ENCODE measurements around the gene THOP1. TPM values are rescaled to one million over a fixed set of nuclear protein-coding genes. Genes with fewer than 3 reads are reported as not detected.

The THOP1 gene
- polyA plus RNA-seq, 3 donors, result 13.4 to 17.6 (median 14.6) TPM

DNA sequence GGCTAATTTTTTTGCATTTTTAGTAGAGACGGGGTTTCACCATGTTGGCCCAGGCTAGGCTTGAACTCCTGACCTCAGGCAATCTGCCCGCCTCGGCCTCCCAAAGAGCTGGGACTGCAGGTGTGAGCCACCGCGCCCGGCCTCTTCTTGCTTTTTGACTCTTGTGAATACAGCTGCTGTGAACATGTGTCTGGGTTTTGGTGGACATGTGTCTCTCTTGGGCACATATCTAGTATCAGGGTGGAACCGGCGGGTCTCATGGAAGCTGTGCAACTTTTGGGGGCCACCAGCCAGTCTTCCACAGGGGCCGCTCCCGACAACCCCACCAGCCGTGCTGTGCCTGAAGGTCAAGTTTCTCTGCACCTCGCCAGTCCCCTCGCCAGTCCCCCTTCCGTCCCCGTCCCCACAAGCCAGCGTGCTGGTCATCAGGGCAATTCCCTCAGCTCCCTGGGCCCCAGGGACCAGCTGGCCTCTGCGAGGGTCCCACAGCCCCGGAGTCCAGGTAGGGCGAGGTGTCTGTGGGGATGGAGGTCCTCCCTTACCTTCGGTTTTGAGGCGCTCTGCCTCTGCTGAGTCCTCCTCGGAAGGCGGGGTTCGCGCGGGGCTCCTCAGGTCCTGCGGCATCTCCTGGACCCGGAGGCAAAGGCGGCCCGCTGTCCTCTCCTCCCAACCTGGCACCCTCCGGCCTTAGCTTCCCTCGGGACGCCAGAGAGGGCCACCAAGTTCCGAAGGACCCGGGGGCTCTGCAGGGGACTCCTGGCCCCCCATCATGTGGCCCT is 18.5 kb upstream of the THOP1 start:
- peaks cover 28% of the 10 kb centered on the region for H3K79me2 ChIP-seq (ENCODE audit: insufficient read depth, low read length)
- H3K4me1 ChIP-seq (ENCODE audit: control insufficient read depth in 1 of 2, insufficient read depth in 2 of 2, low read length in 2 of 2), result peaks cover 14 to 15% of the 10 kb centered on the region in 2 donors
- 95% methylated on average over 24 of the region's 35 CpGs for WGBS (ENCODE audit: insufficient coverage)
- H3K36me3 ChIP-seq (replicated peaks in 1 of 2; ENCODE audit: control insufficient read depth in 1 of 2, insufficient read depth in 2 of 2, low read length in 2 of 2), result peaks cover 69 to 75% of the 10 kb centered on the region in 2 donors
- H3K4me3 ChIP-seq (replicated peaks in 1 of 3; ENCODE audit: low read depth in 2 of 3, low read length in 3 of 3), result no peak overlapping the region
- Mint-ChIP-seq H3K27me3 (ENCODE audit: low read depth in 3 of 3) (no peaks in the 10 kb centered on the region), H3K36me3 (peaks cover 41 to 66% of the 10 kb centered on the region in 2 donors), H3K27ac (no peak overlapping the region), H3K9me3 (peaks cover 0 to 2% (median 0%) of the 10 kb centered on the region in 7 donors), H3K4me3 (no peak overlapping the region), H3K4me1 (peaks cover 12% of the 10 kb centered on the region)
- no peak overlapping the region for H3K27ac ChIP-seq (ENCODE audit: low read depth in 1 of 2, low read length in 2 of 2)
- no peak for DNase-seq
- TF ChIP-seq, protein P1, sequence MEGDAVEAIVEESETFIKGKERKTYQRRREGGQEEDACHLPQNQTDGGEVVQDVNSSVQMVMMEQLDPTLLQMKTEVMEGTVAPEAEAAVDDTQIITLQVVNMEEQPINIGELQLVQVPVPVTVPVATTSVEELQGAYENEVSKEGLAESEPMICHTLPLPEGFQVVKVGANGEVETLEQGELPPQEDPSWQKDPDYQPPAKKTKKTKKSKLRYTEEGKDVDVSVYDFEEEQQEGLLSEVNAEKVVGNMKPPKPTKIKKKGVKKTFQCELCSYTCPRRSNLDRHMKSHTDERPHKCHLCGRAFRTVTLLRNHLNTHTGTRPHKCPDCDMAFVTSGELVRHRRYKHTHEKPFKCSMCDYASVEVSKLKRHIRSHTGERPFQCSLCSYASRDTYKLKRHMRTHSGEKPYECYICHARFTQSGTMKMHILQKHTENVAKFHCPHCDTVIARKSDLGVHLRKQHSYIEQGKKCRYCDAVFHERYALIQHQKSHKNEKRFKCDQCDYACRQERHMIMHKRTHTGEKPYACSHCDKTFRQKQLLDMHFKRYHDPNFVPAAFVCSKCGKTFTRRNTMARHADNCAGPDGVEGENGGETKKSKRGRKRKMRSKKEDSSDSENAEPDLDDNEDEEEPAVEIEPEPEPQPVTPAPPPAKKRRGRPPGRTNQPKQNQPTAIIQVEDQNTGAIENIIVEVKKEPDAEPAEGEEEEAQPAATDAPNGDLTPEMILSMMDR (IDR thresholded peaks at IDR 0.05), result no peak
- no peaks in the 10 kb centered on the region for H3K27me3 ChIP-seq (ENCODE audit: control insufficient read depth in 2 of 2, insufficient read depth in 2 of 2, low read length in 2 of 2)
- intact Hi-C loops (cut with micrococcal nuclease), result no loop called here
- peaks cover 33% of the 10 kb centered on the region for H4K20me1 ChIP-seq (ENCODE audit: insufficient read depth, low read length)
- no peak overlapping the region for H2AFZ ChIP-seq (ENCODE audit: insufficient read depth, low read depth, low read length, poor library complexity, severe bottlenecking)
- H3K9me3 ChIP-seq (replicated peaks in 1 of 2; ENCODE audit: control insufficient read depth in 1 of 2, insufficient read depth in 1 of 2, low read length in 2 of 2), result no peaks in the 10 kb centered on the region
- no peak overlapping the region for H3K4me2 ChIP-seq (replicated peaks; ENCODE audit: extremely low read depth, low read length, poor library complexity, severe bottlenecking)
- no peak overlapping the region for H3K9ac ChIP-seq (ENCODE audit: insufficient read depth, low read length, poor library complexity, severe bottlenecking)

DNA sequence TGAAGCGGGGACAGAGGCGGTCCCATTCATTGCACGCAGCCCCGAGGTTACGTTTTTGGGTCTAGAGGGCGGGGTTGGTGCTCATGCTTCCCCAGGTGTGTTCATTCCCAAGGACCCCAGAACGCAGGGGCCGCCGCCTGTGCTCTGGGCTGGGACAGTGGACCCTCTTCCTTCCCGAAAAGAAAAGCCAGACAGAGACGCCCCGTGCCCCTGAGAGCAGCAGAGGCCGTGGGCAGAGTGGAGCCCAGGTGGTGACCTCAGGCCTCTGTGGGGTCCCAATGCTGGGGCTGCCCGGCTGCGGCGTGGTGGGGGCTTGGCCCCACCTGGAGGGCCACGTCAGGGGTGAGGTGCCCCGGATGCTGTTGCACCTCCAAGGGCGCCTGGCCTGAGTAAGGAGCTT is 17.6 kb upstream of the THOP1 start:
- peaks cover 41% of the 10 kb centered on the region for H4K20me1 ChIP-seq (ENCODE audit: insufficient read depth, low read length)
- Mint-ChIP-seq H3K4me3 (no peak overlapping the region), H3K36me3 (peaks cover 34 to 60% of the 10 kb centered on the region in 2 donors), H3K9me3 (peaks cover 0 to 2% (median 0%) of the 10 kb centered on the region in 7 donors), H3K27ac (no peak overlapping the region), H3K4me1 (peaks cover 12% of the 10 kb centered on the region), H3K27me3 (ENCODE audit: low read depth in 3 of 3) (no peaks in the 10 kb centered on the region)
- DNase-seq, result no peak
- TF ChIP-seq, protein P1 (IDR thresholded peaks at IDR 0.05), result no peak
- no peak overlapping the region for H2AFZ ChIP-seq (ENCODE audit: insufficient read depth, low read depth, low read length, poor library complexity, severe bottlenecking)
- H3K79me2 ChIP-seq (ENCODE audit: insufficient read depth, low read length), result peaks cover 37% of the 10 kb centered on the region
- H3K9ac ChIP-seq (ENCODE audit: insufficient read depth, low read length, poor library complexity, severe bottlenecking), result no peak overlapping the region
- no peaks in the 10 kb centered on the region for H3K9me3 ChIP-seq (replicated peaks in 1 of 2; ENCODE audit: control insufficient read depth in 1 of 2, insufficient read depth in 1 of 2, low read length in 2 of 2)
- intact Hi-C loops (cut with micrococcal nuclease), result no loop called here
- no peak overlapping the region for H3K4me3 ChIP-seq (replicated peaks in 1 of 3; ENCODE audit: low read depth in 2 of 3, low read length in 3 of 3)
- H3K36me3 ChIP-seq (replicated peaks in 1 of 2; ENCODE audit: control insufficient read depth in 1 of 2, insufficient read depth in 2 of 2, low read length in 2 of 2), result peaks cover 60 to 72% of the 10 kb centered on the region in 2 donors
- no peaks in the 10 kb centered on the region for H3K27me3 ChIP-seq (ENCODE audit: control insufficient read depth in 2 of 2, insufficient read depth in 2 of 2, low read length in 2 of 2)
- H3K4me1 ChIP-seq (ENCODE audit: control insufficient read depth in 1 of 2, insufficient read depth in 2 of 2, low read length in 2 of 2), result peaks cover 14 to 15% of the 10 kb centered on the region in 2 donors
- 96% methylated on average over 17 of the region's 19 CpGs for WGBS (ENCODE audit: insufficient coverage)
- H3K27ac ChIP-seq (ENCODE audit: low read depth in 1 of 2, low read length in 2 of 2), result no peak overlapping the region
- H3K4me2 ChIP-seq (replicated peaks; ENCODE audit: extremely low read depth, low read length, poor library complexity, severe bottlenecking), result no peak overlapping the region
